Sigmoid colon (tissue), 4 donors: ENCODE data around the gene TOR2A.

ENCODE experiments used
- EP300 ChIP-seq, 4 donors: sonication (generic); formaldehyde crosslinking; IDR thresholded peaks; one replicate each; pipeline ENCODE4 v1.6.1; 2017; ENCODE audit warnings: antibody characterized with exemption in 4 of 4
- POLR2A ChIP-seq, 2 donors: fragments of 450-650 bp; IDR thresholded peaks; one replicate each; pipeline ENCODE4 v1.6.1; 2016; ENCODE audit warnings: antibody characterized with exemption in 2 of 2, mild to moderate bottlenecking in 2 of 2, moderate library complexity in 2 of 2
- POLR2AphosphoS5 ChIP-seq, 4 donors: sonication (generic); formaldehyde crosslinking; IDR thresholded peaks; one replicate each; pipeline ENCODE4 v1.6.1; 2017; ENCODE audit warnings: antibody characterized with exemption in 4 of 4
- TF ChIP-seq, protein P1 (sequence below), 4 experiments: fragments of 450-650 bp in 3 of 4; fragments of 200-600 bp in 1 of 4; IDR thresholded peaks; one replicate each; pipeline ENCODE4 v1.5.1; 2016 to 2019; ENCODE audit warnings: antibody characterized with exemption in 4 of 4, mild to moderate bottlenecking in 3 of 4, moderate library complexity in 2 of 4

DNA sequence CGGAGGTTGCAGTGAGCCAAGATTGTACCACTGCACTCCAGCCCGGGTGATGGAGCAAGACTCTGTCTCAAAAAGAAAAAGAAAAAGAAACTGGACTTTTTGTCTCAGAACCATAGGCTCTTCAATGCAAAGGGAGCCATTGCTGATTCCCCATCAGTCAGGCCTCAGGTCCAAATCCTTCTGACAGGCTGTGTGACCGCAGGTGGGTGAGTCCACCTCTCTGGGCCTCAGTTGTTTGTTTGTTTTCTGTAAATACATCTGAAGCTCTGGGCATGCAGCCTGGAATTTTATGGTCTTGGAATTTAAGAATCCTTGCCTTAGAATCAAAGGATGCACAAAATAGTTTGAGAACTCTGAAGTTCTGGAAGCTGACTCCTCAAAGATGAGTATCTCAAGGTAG is 21.1 kb upstream of the TOR2A start:
- TF ChIP-seq, protein P1, sequence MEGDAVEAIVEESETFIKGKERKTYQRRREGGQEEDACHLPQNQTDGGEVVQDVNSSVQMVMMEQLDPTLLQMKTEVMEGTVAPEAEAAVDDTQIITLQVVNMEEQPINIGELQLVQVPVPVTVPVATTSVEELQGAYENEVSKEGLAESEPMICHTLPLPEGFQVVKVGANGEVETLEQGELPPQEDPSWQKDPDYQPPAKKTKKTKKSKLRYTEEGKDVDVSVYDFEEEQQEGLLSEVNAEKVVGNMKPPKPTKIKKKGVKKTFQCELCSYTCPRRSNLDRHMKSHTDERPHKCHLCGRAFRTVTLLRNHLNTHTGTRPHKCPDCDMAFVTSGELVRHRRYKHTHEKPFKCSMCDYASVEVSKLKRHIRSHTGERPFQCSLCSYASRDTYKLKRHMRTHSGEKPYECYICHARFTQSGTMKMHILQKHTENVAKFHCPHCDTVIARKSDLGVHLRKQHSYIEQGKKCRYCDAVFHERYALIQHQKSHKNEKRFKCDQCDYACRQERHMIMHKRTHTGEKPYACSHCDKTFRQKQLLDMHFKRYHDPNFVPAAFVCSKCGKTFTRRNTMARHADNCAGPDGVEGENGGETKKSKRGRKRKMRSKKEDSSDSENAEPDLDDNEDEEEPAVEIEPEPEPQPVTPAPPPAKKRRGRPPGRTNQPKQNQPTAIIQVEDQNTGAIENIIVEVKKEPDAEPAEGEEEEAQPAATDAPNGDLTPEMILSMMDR (IDR thresholded peaks at IDR 0.05) = no peak
- TF ChIP-seq POLR2A (IDR thresholded peaks at IDR 0.05) (no peak), POLR2AphosphoS5 (IDR thresholded peaks at IDR 0.05) (no peak), EP300 (IDR thresholded peaks at IDR 0.05) (no peak)
